Measurements from ENCODE around the gene FBLN2. TPM values are rescaled to one million over a fixed set of nuclear protein-coding genes. Genes with fewer than 3 reads are reported as not detected.

Gene FBLN2
- total and polyA plus RNA-seq, 10 of the 15 experiments (the other 5 are each of a cell fraction or from before 2014, with no cell fraction given): 0.03 to 0.41 (median 0.12) TPM; not detected in 2

- intact Hi-C loops (cut with micrococcal nuclease; ENCODE audit: unreplicated experiment) (no loop called here), in situ Hi-C loops (cut with MboI) (no loop called here)
- RAD21 ChIA-PET (ENCODE audit: unreplicated experiment): no interaction called here
- Histone ChIP-seq H3K4me2 (ENCODE audit: control insufficient read depth, insufficient read depth) (no peak overlapping the region), H2AFZ (ENCODE audit: control insufficient read depth, low read depth, low read length) (no peak overlapping the region), H4K20me1 (ENCODE audit: control insufficient read depth, insufficient read depth) (no peaks in the 10 kb centered on the region), H3K27me3 (replicated peaks in 1 of 2; ENCODE audit: control insufficient read depth in 2 of 2, insufficient read depth in 2 of 2, low read length in 1 of 2) (peaks cover 1 to 6% of the 10 kb centered on the region in 2 experiments; a peak in 3 of 4 replicates), H3K27ac (ENCODE audit: control insufficient read depth, insufficient read depth) (no peak overlapping the region), H3K36me3 (ENCODE audit: control insufficient read depth in 2 of 2, insufficient read depth in 2 of 2, low read length in 1 of 2) (no peaks in the 10 kb centered on the region), H3K79me2 (ENCODE audit: control insufficient read depth, insufficient read depth, low read length) (no peaks in the 10 kb centered on the region), H3K4me3 (no peak overlapping the region), H3K9ac (ENCODE audit: control insufficient read depth, insufficient read depth, low read length) (no peak overlapping the region), H3K4me1 (ENCODE audit: control insufficient read depth, insufficient read depth, low read length) (no peaks in the 10 kb centered on the region), H3K9me3 (replicated peaks; ENCODE audit: control insufficient read depth, insufficient read depth, low read length) (no peaks in the 10 kb centered on the region; the same call in 2 of the 3 replicates)
- CTCF ChIA-PET: no interaction called here
- POLR2A ChIA-PET: no interaction called here
- BruUV-seq (replicated peaks): no TSS peak
- 37% methylated on average over 5 of the region's 5 CpGs for WGBS (ENCODE audit: insufficient coverage, insufficient replicate concordance, low lambda C conversion rate, missing lambda C conversion rate)
- ATAC-seq: no peak
- TF ChIP-seq BACH1 (IDR thresholded peaks at IDR 0.05; ENCODE audit: borderline replicate concordance) (no peak), CBX5 (IDR thresholded peaks at IDR 0.05; ENCODE audit: low read depth) (no peak), DPF2 (IDR thresholded peaks at IDR 0.05) (no peak), EP300 (IDR thresholded peaks at IDR 0.05; ENCODE audit: borderline replicate concordance in 1 of 2, control insufficient read depth in 1 of 2, low read depth in 2 of 2, low read length in 2 of 2) (no peak), WRNIP1 (IDR thresholded peaks at IDR 0.05; ENCODE audit: borderline replicate concordance, low read depth, low read length) (no peak), GABPA (IDR thresholded peaks at IDR 0.05; ENCODE audit: low read depth) (no peak), HDAC6 (IDR thresholded peaks at IDR 0.05; ENCODE audit: unreplicated experiment) (no peak), NR2F1 (conservative IDR thresholded peaks at IDR 0.05) (no peak), NBN (IDR thresholded peaks at IDR 0.05) (no peak)
- DNase-seq (ENCODE audit: low read depth, low spot score): no peak
- FAIRE-seq: no peak
- SMC1A ChIA-PET (ENCODE audit: uncharacterized antibody, unreplicated experiment): no interaction called here
Observed at GRCh38 chr3:13529196-13530112, 19.5 kb upstream of the FBLN2 start.

All from GM12878 (cell line).